ENCODE results near the gene POLR1E.

- TF ChIP-seq, protein P1, sequence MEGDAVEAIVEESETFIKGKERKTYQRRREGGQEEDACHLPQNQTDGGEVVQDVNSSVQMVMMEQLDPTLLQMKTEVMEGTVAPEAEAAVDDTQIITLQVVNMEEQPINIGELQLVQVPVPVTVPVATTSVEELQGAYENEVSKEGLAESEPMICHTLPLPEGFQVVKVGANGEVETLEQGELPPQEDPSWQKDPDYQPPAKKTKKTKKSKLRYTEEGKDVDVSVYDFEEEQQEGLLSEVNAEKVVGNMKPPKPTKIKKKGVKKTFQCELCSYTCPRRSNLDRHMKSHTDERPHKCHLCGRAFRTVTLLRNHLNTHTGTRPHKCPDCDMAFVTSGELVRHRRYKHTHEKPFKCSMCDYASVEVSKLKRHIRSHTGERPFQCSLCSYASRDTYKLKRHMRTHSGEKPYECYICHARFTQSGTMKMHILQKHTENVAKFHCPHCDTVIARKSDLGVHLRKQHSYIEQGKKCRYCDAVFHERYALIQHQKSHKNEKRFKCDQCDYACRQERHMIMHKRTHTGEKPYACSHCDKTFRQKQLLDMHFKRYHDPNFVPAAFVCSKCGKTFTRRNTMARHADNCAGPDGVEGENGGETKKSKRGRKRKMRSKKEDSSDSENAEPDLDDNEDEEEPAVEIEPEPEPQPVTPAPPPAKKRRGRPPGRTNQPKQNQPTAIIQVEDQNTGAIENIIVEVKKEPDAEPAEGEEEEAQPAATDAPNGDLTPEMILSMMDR (IDR thresholded peaks at IDR 0.05) = no peak
- no peak for TF ChIP-seq EZH2 (IDR thresholded peaks at IDR 0.05)
Measured at GRCh38 chr9:37515620-37516258, 30.0 kb downstream of the POLR1E start.
